Neural crest cell (in vitro differentiated cells): ENCODE data around the gene NCK2. TPM values are rescaled to one million over a fixed set of nuclear protein-coding genes. Genes with fewer than 3 reads are reported as not detected.

Experiments used
- DNase-seq: peaks from one replicate; pipeline ENCODE4 v3.0.0; 2021; ENCODE audit warnings: low read depth, mixed read lengths, low spot score
- H3K27ac Mint-ChIP-seq: one replicate; pipeline ENCODE4 v1.8.0; 2021; ENCODE audit warnings: mild to moderate bottlenecking, mixed read lengths; ENCODE audit not compliant: unreplicated experiment
- H3K27me3 Mint-ChIP-seq: 2 replicates; pipeline ENCODE4 v1.8.0; 2021; ENCODE audit warnings: low read depth, mild to moderate bottlenecking, mixed read lengths
- H3K36me3 Mint-ChIP-seq: 2 replicates; pipeline ENCODE4 v1.8.0; 2021; ENCODE audit warnings: low read depth, mild to moderate bottlenecking, mixed read lengths
- H3K4me1 Mint-ChIP-seq: 2 replicates; pipeline ENCODE4 v1.8.0; 2021; ENCODE audit warnings: mixed read lengths
- H3K4me3 Mint-ChIP-seq: one replicate; pipeline ENCODE4 v1.8.0; 2021; ENCODE audit warnings: mild to moderate bottlenecking, mixed read lengths
- H3K9me3 Mint-ChIP-seq: 2 replicates; pipeline ENCODE4 v1.8.0; 2021; ENCODE audit warnings: mixed read lengths
- CTCF ChIP-seq: fragments of 200-600 bp; sonication (generic); conservative IDR thresholded peaks from 2 replicates; pipeline ENCODE4 v1.5.0; 2021; ENCODE audit warnings: antibody characterized with exemption, mild to moderate bottlenecking
- total RNA-seq: library from RNA; stranded (reverse); gene quantifications from 2 replicates; pipeline ENCODE4 v1.2.1, GENCODE V29; 2021

NCK2 gene
- total RNA-seq, 1 donor from 2014 or later = 71.9 TPM

- Mint-ChIP-seq H3K36me3 (peaks cover 24% of the 10 kb centered on the region), H3K4me3 (no peak overlapping the region), H3K27me3 (peaks cover 2% of the 10 kb centered on the region), H3K9me3 (no peaks in the 10 kb centered on the region), H3K27ac (no peak overlapping the region), H3K4me1 (peaks cover 42% of the 10 kb centered on the region)
- no peak for DNase-seq
- TF ChIP-seq CTCF = no peak
Observed at GRCh38 chr2:105877945-105878344, 133.2 kb downstream of the NCK2 start.

GRCh38 chr2:105879106-105879802 is 134.5 kb downstream of the NCK2 start:
- H3K27ac Mint-ChIP-seq = no peak overlapping the region
- no peak for DNase-seq
- no peak for TF ChIP-seq CTCF
- no peak overlapping the region for H3K4me3 Mint-ChIP-seq
- H3K4me1 Mint-ChIP-seq = peaks cover 36% of the 10 kb centered on the region
- H3K9me3 Mint-ChIP-seq = no peaks in the 10 kb centered on the region
- H3K36me3 Mint-ChIP-seq = peaks cover 28% of the 10 kb centered on the region
- peaks cover 8% of the 10 kb centered on the region for H3K27me3 Mint-ChIP-seq

- Mint-ChIP-seq H3K9me3 (no peaks in the 10 kb centered on the region), H3K27ac (no peak overlapping the region), H3K36me3 (peaks cover 30% of the 10 kb centered on the region), H3K4me1 (peaks cover 36% of the 10 kb centered on the region), H3K27me3 (peaks cover 11% of the 10 kb centered on the region), H3K4me3 (no peak overlapping the region)
- no peak for TF ChIP-seq CTCF
- no peak for DNase-seq
Observed at GRCh38 chr2:105879803-105880300, 135.1 kb downstream of the NCK2 start.

GRCh38 chr2:105880637-105881036 is 135.9 kb downstream of the NCK2 start:
- peaks cover 30% of the 10 kb centered on the region for H3K36me3 Mint-ChIP-seq
- no peak for DNase-seq
- H3K4me1 Mint-ChIP-seq = peaks cover 38% of the 10 kb centered on the region
- H3K4me3 Mint-ChIP-seq = no peak overlapping the region
- H3K27me3 Mint-ChIP-seq = peaks cover 11% of the 10 kb centered on the region
- H3K9me3 Mint-ChIP-seq = no peaks in the 10 kb centered on the region
- TF ChIP-seq CTCF = no peak
- H3K27ac Mint-ChIP-seq = no peak overlapping the region

GRCh38 chr2:105881286-105882136 is 136.8 kb downstream of the NCK2 start:
- Mint-ChIP-seq H3K36me3 (peaks cover 31% of the 10 kb centered on the region), H3K27ac (no peak overlapping the region), H3K4me3 (no peak overlapping the region), H3K4me1 (peaks cover 40% of the 10 kb centered on the region), H3K9me3 (no peaks in the 10 kb centered on the region), H3K27me3 (peaks cover 11% of the 10 kb centered on the region)
- no peak for DNase-seq
- no peak for TF ChIP-seq CTCF
